H54 (cell line): ENCODE results near the gene FGF8.

Experiments
- DNase-seq: peaks from one replicate; pipeline ENCODE4 v3.0.0; 2011; ENCODE audit warnings: low spot score, mixed read lengths; ENCODE audit not compliant: insufficient read length
- FAIRE-seq: peaks from 3 replicates; lab custom pipeline; 2011; peaks lifted over from hg19 to GRCh38; lab: Jason Lieb, UNC
- POLR2A ChIP-seq: IDR thresholded peaks from 2 replicates; pipeline ENCODE4 v1.6.1; 2011; ENCODE audit warnings: low read depth, mild to moderate bottlenecking, low read length

Gene FGF8

DNA sequence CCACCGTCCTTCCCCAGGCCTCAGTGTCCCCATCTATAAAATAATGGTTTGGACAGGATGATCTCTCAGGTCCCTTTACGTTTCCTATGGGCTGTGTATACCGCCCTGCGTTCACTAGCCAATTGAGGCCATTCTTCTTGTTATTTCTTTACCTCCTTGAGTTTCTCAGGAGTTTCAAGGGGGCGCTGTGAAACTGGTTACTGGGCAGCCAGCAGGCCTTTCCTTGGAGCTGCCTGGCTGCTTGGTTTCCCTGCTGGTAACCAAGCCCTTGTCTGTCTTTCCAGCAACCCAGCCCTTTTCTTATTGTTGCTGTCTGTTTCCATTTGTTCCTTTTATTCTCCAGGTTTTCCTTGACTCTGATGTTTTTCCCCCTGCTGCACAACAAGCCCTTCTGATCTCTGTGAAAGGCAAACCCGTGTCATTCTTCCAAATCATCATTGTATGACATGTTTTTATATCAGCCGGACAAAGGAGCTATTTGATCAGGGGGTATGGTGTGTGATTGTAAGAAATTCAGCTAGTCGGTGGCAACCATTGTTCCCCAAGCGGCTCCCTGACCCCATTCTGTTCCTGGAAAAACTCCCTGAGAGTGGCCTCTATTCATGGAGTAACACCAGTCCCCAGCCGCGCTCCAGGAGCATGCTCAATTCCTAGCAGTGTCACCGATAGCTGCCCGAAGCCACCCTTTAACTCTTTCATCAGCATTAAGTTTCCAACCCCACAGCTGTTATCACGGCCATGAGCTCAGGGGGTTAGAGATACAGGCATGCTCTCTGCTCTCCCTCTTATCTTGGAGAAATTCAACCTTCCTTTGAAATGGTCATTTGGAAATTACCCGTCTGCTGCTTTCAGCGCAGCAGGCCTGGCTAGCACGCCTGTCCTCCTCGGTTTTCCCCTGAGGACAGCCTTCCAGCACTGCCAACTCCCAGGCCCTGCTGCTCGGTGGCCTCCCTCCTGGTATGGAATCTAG is 26.6 kb downstream of the FGF8 start:
- no peak for TF ChIP-seq POLR2A
- DNase-seq (no peak), FAIRE-seq (no peak)

DNA sequence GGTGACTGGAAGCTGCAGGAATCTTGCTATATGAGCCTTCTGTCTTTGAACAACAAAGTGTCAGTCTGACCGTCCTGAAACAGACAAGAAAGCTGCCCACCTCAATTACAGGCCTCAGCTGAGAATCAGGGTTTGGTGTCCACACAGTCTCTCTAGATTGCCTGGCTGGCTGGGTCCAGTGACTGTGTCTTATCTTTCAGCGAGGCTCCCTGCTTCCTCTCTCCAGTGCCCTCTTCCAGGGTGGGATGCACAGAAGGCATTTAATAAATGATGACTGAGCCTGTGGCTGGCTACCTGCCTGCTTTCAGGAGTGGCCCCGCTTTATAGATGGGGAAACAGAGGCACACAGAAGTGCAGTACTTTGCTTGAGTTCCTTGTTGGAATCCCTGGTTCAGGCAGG is 27.4 kb downstream of the FGF8 start:
- DNase-seq (no peak), FAIRE-seq (no peak)
- no peak for TF ChIP-seq POLR2A

DNA sequence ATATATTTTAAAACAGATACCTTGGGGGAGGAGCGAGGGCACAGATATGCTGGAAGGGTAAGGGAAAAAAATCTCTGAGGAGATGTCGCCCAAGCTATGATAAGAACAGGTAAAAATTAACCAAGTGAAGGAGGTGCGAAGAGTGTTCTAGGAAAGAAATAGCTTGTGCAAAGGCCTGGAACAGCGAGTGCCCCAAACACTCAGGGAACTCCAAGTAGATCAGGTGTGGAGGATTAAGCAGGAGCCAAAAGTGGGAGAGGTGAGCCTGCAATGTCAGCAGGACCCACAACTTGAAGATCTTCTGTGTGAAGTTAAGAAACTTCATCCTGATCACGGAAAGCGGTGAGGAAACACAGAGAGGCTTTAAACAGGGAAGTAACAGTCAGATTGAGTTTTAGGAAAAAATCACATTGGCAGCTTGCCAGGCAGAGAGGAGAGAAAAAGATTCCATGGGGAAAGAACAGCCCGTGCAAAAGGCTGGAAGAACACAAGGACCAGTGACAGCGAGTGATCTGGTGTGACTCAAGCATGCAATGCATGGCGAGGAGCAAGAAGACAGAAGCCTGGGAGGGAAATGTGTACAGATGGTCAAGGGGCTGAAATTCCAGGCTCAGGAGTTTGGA is 30.7 kb downstream of the FGF8 start:
- DNase-seq = no peak
- TF ChIP-seq POLR2A = no peak
- FAIRE-seq = no peak

- DNase-seq (no peak), FAIRE-seq (no peak)
- no peak for TF ChIP-seq POLR2A
These were observed 31.6 kb downstream of the FGF8 start for GRCh38 chr10:101744267-101744666.

DNA sequence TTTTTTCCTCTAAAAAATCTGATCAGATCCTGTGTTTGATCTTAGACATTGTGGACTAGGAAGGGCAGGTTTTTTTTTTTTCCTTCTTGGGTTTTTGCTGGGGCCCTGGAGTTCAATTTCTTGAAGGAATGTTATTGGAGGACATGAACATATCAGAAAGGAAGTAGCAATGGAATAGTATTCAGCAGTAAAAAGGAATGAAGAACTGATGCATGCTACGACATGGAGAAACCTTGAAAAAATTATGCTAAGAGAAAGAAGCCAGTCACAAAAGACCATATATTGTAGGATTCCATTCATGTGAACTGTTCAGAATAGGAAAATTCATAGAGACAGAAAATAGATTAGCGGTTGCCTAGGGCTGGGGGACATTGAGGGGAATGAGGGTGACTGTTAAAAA is 34.0 kb downstream of the FGF8 start:
- DNase-seq = no peak
- no peak for TF ChIP-seq POLR2A
- FAIRE-seq = no peak

DNA sequence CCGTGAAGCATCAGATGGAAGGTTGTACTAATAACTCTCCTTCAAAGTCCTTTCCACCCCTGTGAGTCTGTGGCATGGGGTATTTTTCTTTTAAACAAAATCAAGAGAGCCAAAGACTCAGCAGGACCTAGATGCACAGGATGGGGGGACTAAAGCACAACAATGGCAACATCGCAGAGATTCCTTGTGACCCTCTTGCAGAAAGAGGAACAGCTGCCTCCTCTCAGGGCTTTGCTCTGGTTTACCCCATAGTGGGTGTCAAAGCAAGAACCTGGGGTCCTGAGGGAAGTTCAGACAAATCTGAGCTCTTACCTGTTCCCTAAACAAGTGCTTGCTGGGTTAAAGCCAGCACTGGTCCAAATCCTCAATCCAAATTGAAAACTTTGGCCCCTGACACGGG is 39.2 kb downstream of the FGF8 start:
- no peak for TF ChIP-seq POLR2A
- DNase-seq (no peak), FAIRE-seq (no peak)

GRCh38 chr10:101732096-101732495 is 43.8 kb downstream of the FGF8 start:
- no peak for FAIRE-seq
- no peak for TF ChIP-seq POLR2A
- DNase-seq = no peak

DNA sequence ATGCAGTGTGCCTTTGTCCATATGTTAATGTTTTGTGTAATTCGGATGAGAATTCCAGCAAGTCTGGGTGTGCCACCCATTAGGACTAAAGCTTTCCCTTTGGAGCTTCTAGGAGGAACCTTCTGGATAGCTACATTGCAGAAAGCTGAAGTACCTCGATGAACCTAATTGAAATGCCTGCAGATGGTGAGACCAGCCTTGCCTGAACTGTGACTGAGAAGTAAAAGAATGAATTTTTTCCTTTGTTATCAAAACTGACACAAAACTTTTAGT is 49.9 kb downstream of the FGF8 start:
- FAIRE-seq = no peak
- no peak for DNase-seq
- TF ChIP-seq POLR2A = no peak

DNA sequence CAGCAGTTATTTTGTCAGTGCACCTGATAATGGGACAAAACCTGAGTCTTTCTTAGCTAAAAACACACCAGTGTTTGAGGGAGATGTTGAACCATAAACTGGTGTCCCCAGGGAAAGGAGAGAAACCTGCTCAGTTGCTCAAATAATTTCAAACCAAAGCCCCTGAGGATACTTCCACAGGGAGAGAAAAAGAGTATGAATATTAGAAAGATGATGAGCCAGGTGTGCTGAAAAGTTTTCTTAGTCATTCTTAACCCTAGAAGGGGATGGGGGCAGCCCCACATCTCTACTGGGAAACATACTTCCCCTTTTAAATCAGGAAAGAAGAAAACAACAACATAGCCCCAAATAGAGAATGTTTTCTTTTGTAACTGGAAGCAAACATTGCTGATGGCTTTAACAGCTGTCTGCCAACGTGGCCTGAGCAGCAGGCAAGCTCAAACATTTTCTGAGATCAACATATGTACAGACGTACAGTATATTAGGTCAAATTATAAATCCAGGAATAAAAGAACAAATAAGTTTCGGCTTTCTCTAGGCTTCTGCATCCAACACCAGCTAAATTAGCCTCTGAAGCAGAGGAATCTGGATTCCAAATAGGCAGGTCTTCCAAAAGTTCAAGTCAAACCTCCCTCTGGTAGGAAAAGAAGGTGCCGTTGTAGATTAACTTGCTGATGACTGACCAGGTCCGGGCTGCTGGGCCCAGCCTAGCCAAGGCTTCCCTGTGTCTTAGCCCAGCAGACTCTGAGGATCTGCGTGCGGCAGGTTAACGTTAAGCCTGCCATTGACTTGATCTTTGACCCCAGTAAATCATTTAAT is 50.4 kb downstream of the FGF8 start:
- no peak for DNase-seq
- FAIRE-seq = no peak
- no peak for TF ChIP-seq POLR2A

DNA sequence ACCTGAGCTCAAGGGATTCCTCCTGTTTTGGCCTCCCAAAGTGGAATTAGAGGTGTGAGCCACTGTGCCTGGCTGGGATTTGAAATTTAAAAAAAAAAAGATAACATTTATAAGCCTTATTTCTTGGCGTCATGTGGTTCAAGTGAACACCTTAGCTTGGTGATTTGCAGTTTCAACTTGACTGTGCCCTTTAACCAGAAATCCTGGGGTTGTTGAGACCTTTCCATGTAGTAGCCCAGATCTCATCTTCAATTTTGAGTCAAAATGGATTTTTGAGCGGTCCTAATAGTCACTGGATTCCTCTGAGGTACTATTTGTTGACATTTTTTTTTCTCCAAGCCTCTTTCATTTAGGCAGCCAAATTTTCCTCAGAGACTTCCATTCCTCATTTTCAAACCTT is 51.5 kb downstream of the FGF8 start:
- no peak for FAIRE-seq
- no peak for TF ChIP-seq POLR2A

DNA sequence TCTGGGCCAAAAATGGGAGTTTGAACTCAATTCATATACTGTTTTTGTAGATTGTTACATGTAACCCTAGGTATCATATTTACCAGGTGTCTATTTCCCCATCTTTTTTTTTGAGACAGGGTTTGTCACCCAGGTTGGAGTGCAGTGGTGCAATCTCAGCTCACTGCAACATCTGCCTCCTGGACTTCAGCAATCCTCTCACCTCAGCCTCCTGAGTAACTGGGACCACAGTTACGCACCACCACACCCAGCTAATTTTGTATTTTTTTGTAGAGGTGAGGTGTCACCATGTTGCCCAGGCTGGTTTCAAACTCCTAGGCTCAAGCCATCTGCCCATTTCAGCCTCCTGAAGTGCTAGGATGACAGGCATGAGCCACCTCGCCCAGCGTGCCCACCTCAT is 52.7 kb downstream of the FGF8 start:
- TF ChIP-seq POLR2A = no peak
- DNase-seq (no peak), FAIRE-seq (no peak)

More for the DNA sequence above, 51.5 kb downstream of the FGF8 start:
- DNase-seq = no peak

- no peak for DNase-seq
- no peak for TF ChIP-seq POLR2A
- no peak for FAIRE-seq
These were observed 54.1 kb downstream of the FGF8 start for GRCh38 chr10:101721806-101722205.

DNA sequence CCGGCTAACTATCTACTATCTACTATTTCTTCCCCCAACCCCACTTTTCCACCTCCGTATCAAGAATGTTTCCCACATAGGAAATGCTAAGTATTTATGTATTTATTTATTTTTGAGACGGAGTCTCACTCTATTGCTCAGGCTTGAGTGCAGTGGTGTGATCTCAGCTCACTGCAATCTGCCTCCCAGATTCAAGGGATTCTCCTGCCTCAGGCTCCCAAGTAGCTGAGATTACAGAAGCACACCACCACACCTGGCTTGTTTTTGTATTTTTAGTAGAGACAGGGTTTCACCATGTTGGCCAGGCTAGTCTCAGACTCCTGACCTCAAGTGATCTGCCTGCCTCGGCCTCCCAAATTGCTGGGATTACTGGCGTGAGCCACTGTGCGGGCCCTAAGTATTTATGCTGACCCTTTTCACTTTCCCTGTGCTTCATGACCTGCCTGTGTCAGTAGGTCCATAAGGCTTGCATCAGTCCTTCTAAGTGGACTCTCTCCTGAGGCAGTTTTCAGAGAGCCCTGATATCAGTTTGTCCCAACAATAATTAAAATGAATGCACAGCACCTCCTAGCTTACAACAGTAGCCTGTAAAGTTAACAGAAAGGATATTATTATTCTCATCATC is 55.2 kb downstream of the FGF8 start:
- FAIRE-seq (no peak), DNase-seq (no peak)
- TF ChIP-seq POLR2A = no peak
